Measurements from ENCODE around the gene STX18.

The STX18 gene

GRCh38 chr4:4479366-4479765 is 62.5 kb downstream of the STX18 start:
- H3K4me3 ChIP-seq (ENCODE audit: low read depth in 1 of 2, low read length in 2 of 2) = no peak overlapping the region
- H3K27me3 ChIP-seq (ENCODE audit: insufficient read depth, low read length, poor library complexity) = no peaks in the 10 kb centered on the region
- no peak overlapping the region for H3K27ac ChIP-seq (ENCODE audit: low read length)
- no peaks in the 10 kb centered on the region for H3K9me3 ChIP-seq (ENCODE audit: insufficient read depth, low read length, severe bottlenecking)
- H3K4me2 ChIP-seq (ENCODE audit: insufficient read depth, low read length) = no peak overlapping the region
- no peaks in the 10 kb centered on the region for H3K4me1 ChIP-seq (ENCODE audit: insufficient read depth, low read length)
- H3K36me3 ChIP-seq (ENCODE audit: insufficient read depth, low read length) = no peaks in the 10 kb centered on the region
- H4K20me1 ChIP-seq (ENCODE audit: insufficient read depth, low read length) = peaks cover 68% of the 10 kb centered on the region
- no peak overlapping the region for H2AFZ ChIP-seq (ENCODE audit: low read depth, low read length)
- ATAC-seq (ENCODE audit: insufficient read depth, low read depth) (no peak), DNase-seq (no peak)
- H3K9ac ChIP-seq (ENCODE audit: low read depth, low read length) = no peak overlapping the region
- no peak for TF ChIP-seq EZH2 (IDR thresholded peaks at IDR 0.05; ENCODE audit: borderline replicate concordance, low read depth, low read length, severe bottlenecking)
- TF ChIP-seq, protein P1, sequence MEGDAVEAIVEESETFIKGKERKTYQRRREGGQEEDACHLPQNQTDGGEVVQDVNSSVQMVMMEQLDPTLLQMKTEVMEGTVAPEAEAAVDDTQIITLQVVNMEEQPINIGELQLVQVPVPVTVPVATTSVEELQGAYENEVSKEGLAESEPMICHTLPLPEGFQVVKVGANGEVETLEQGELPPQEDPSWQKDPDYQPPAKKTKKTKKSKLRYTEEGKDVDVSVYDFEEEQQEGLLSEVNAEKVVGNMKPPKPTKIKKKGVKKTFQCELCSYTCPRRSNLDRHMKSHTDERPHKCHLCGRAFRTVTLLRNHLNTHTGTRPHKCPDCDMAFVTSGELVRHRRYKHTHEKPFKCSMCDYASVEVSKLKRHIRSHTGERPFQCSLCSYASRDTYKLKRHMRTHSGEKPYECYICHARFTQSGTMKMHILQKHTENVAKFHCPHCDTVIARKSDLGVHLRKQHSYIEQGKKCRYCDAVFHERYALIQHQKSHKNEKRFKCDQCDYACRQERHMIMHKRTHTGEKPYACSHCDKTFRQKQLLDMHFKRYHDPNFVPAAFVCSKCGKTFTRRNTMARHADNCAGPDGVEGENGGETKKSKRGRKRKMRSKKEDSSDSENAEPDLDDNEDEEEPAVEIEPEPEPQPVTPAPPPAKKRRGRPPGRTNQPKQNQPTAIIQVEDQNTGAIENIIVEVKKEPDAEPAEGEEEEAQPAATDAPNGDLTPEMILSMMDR (IDR thresholded peaks at IDR 0.05; ENCODE audit: borderline replicate concordance, extremely low read depth, low read length, poor library complexity, severe bottlenecking) = no peak
- H3K79me2 ChIP-seq (ENCODE audit: insufficient read depth, low read length) = peaks cover 21% of the 10 kb centered on the region; the same call in 1 of the 2 replicates

GRCh38 chr4:4477796-4478195 is 64.1 kb downstream of the STX18 start:
- Histone ChIP-seq H3K79me2 (ENCODE audit: insufficient read depth, low read length) (peaks cover 24% of the 10 kb centered on the region; the same call in 1 of the 2 replicates), H2AFZ (ENCODE audit: low read depth, low read length) (no peak overlapping the region), H3K27me3 (ENCODE audit: insufficient read depth, low read length, poor library complexity) (no peaks in the 10 kb centered on the region), H3K4me3 (ENCODE audit: low read depth in 1 of 2, low read length in 2 of 2) (no peak overlapping the region), H3K4me2 (ENCODE audit: insufficient read depth, low read length) (no peak overlapping the region), H3K27ac (ENCODE audit: low read length) (no peak overlapping the region), H3K9me3 (ENCODE audit: insufficient read depth, low read length, severe bottlenecking) (no peaks in the 10 kb centered on the region), H3K36me3 (ENCODE audit: insufficient read depth, low read length) (no peaks in the 10 kb centered on the region), H3K4me1 (ENCODE audit: insufficient read depth, low read length) (no peaks in the 10 kb centered on the region), H3K9ac (ENCODE audit: low read depth, low read length) (no peak overlapping the region), H4K20me1 (ENCODE audit: insufficient read depth, low read length) (peaks cover 72% of the 10 kb centered on the region)
- ATAC-seq (ENCODE audit: insufficient read depth, low read depth) (no peak), DNase-seq (no peak)
- no peak for TF ChIP-seq EZH2 (IDR thresholded peaks at IDR 0.05; ENCODE audit: borderline replicate concordance, low read depth, low read length, severe bottlenecking)
- TF ChIP-seq, protein P1 (IDR thresholded peaks at IDR 0.05; ENCODE audit: borderline replicate concordance, extremely low read depth, low read length, poor library complexity, severe bottlenecking) = no peak

GRCh38 chr4:4477391-4477790 is 64.5 kb downstream of the STX18 start:
- Histone ChIP-seq H4K20me1 (ENCODE audit: insufficient read depth, low read length) (peaks cover 72% of the 10 kb centered on the region), H3K4me2 (ENCODE audit: insufficient read depth, low read length) (no peak overlapping the region), H3K9ac (ENCODE audit: low read depth, low read length) (no peak overlapping the region), H3K79me2 (ENCODE audit: insufficient read depth, low read length) (peaks cover 24% of the 10 kb centered on the region; the same call in 1 of the 2 replicates), H3K27ac (ENCODE audit: low read length) (no peak overlapping the region), H3K4me3 (ENCODE audit: low read depth in 1 of 2, low read length in 2 of 2) (no peak overlapping the region), H3K4me1 (ENCODE audit: insufficient read depth, low read length) (no peaks in the 10 kb centered on the region), H3K36me3 (ENCODE audit: insufficient read depth, low read length) (no peaks in the 10 kb centered on the region), H2AFZ (ENCODE audit: low read depth, low read length) (no peak overlapping the region), H3K9me3 (ENCODE audit: insufficient read depth, low read length, severe bottlenecking) (no peaks in the 10 kb centered on the region), H3K27me3 (ENCODE audit: insufficient read depth, low read length, poor library complexity) (no peaks in the 10 kb centered on the region)
- DNase-seq = no peak
- no peak for ATAC-seq (ENCODE audit: insufficient read depth, low read depth)
- TF ChIP-seq, protein P1 (IDR thresholded peaks at IDR 0.05; ENCODE audit: borderline replicate concordance, extremely low read depth, low read length, poor library complexity, severe bottlenecking) = no peak
- TF ChIP-seq EZH2 (IDR thresholded peaks at IDR 0.05; ENCODE audit: borderline replicate concordance, low read depth, low read length, severe bottlenecking) = no peak

- H4K20me1 ChIP-seq (ENCODE audit: insufficient read depth, low read length) = peaks cover 51% of the 10 kb centered on the region
- H3K4me3 ChIP-seq (ENCODE audit: low read depth in 1 of 2, low read length in 2 of 2) = no peak overlapping the region
- no peak overlapping the region for H3K4me2 ChIP-seq (ENCODE audit: insufficient read depth, low read length)
- no peaks in the 10 kb centered on the region for H3K27me3 ChIP-seq (ENCODE audit: insufficient read depth, low read length, poor library complexity)
- DNase-seq = no peak
- no peak for TF ChIP-seq EZH2 (IDR thresholded peaks at IDR 0.05; ENCODE audit: borderline replicate concordance, low read depth, low read length, severe bottlenecking)
- H2AFZ ChIP-seq (ENCODE audit: low read depth, low read length) = no peak overlapping the region
- H3K27ac ChIP-seq (ENCODE audit: low read length) = no peak overlapping the region
- ATAC-seq (ENCODE audit: insufficient read depth, low read depth) = no peak
- H3K4me1 ChIP-seq (ENCODE audit: insufficient read depth, low read length) = no peaks in the 10 kb centered on the region
- H3K9me3 ChIP-seq (ENCODE audit: insufficient read depth, low read length, severe bottlenecking) = no peaks in the 10 kb centered on the region
- no peak overlapping the region for H3K9ac ChIP-seq (ENCODE audit: low read depth, low read length)
- H3K36me3 ChIP-seq (ENCODE audit: insufficient read depth, low read length) = peaks cover 17% of the 10 kb centered on the region
- peaks cover 21% of the 10 kb centered on the region; the same call in 1 of the 2 replicates for H3K79me2 ChIP-seq (ENCODE audit: insufficient read depth, low read length)
Observed at GRCh38 chr4:4474476-4474875, 67.4 kb downstream of the STX18 start.

Data from DND-41 (cell line).